Osteocyte (in vitro differentiated cells): Measurements from ENCODE around the gene CRADD. TPM values are rescaled to one million over a fixed set of nuclear protein-coding genes. Genes with fewer than 3 reads are reported as not detected.

Source experiments
- DNase-seq: peaks from one replicate; pipeline ENCODE4 v3.0.0; 2021; ENCODE audit warnings: mixed read lengths; ENCODE audit not compliant: unreplicated experiment; ENCODE audit errors: extremely low spot score
- H3K27ac Mint-ChIP-seq: one replicate; pipeline ENCODE4 v1.8.0; 2021; ENCODE audit warnings: mild to moderate bottlenecking, mixed read lengths; ENCODE audit not compliant: unreplicated experiment
- H3K27me3 Mint-ChIP-seq: one replicate; pipeline ENCODE4 v1.8.0; 2021; ENCODE audit warnings: mixed read lengths; ENCODE audit not compliant: unreplicated experiment
- H3K36me3 Mint-ChIP-seq: one replicate; pipeline ENCODE4 v1.8.0; 2021; ENCODE audit warnings: mixed read lengths; ENCODE audit not compliant: unreplicated experiment
- H3K4me1 Mint-ChIP-seq: one replicate; pipeline ENCODE4 v1.8.0; 2021; ENCODE audit warnings: mixed read lengths; ENCODE audit not compliant: unreplicated experiment
- H3K4me3 Mint-ChIP-seq: one replicate; pipeline ENCODE4 v1.8.0; 2021; ENCODE audit warnings: mild to moderate bottlenecking, moderate library complexity, mixed read lengths; ENCODE audit not compliant: unreplicated experiment
- H3K9me3 Mint-ChIP-seq: one replicate; pipeline ENCODE4 v1.8.0; 2021; ENCODE audit warnings: mixed read lengths; ENCODE audit not compliant: unreplicated experiment
- total RNA-seq: library from RNA; stranded (reverse); gene quantifications from 2 replicates; pipeline ENCODE4 v1.2.1, GENCODE V29; 2021
- TF ChIP-seq, protein P1 (sequence below): fragments of 200-600 bp; sonication (generic); IDR thresholded peaks from 2 replicates; pipeline ENCODE4 v1.5.0; 2021; ENCODE audit warnings: antibody characterized with exemption, mild to moderate bottlenecking, moderate library complexity

Gene CRADD
- total RNA-seq, 1 donor from 2014 or later = 13.8 TPM

DNA sequence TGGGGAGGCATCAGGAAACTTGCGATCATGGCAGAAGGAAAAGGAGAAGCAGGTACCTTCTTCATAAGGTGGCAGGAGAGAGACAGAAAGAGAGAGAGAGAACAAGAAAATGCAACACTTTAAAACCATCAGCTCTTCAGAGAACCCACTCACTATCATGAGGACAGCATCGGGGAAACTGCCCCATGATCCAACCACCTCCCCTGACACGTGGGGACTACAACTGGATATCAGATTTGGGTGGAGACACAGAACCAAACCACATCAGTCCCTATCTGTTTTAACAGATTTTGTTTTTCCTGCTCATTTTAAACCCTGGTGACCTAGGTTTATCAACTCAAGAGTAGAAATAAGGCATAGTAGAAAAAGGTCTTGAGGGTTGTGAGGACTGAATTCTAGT lies 261.1 kb downstream of the CRADD start:
- TF ChIP-seq, protein P1, sequence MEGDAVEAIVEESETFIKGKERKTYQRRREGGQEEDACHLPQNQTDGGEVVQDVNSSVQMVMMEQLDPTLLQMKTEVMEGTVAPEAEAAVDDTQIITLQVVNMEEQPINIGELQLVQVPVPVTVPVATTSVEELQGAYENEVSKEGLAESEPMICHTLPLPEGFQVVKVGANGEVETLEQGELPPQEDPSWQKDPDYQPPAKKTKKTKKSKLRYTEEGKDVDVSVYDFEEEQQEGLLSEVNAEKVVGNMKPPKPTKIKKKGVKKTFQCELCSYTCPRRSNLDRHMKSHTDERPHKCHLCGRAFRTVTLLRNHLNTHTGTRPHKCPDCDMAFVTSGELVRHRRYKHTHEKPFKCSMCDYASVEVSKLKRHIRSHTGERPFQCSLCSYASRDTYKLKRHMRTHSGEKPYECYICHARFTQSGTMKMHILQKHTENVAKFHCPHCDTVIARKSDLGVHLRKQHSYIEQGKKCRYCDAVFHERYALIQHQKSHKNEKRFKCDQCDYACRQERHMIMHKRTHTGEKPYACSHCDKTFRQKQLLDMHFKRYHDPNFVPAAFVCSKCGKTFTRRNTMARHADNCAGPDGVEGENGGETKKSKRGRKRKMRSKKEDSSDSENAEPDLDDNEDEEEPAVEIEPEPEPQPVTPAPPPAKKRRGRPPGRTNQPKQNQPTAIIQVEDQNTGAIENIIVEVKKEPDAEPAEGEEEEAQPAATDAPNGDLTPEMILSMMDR = no peak
- Mint-ChIP-seq H3K4me1 (peaks cover 17% of the 10 kb centered on the region), H3K27me3 (no peaks in the 10 kb centered on the region)

DNA sequence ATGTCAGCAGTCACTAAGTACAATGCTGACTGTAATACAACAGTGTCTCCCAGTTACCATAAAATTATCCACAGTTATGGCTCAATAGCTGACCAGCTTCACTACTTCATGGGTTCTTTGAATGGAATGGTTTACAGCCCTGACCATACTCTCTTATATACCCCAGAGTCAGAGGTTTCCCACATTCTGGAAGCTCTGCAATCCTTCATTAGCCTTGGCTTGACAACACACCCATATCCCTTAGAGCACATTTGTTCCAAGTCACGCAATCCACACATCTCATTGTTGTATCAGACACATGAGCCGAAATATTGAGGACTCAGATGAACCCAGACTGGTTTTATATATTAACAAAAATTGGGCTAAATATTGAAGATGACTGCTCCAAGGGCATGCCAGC lies 261.8 kb downstream of the CRADD start:
- Mint-ChIP-seq H3K27me3 (no peaks in the 10 kb centered on the region), H3K4me1 (peaks cover 15% of the 10 kb centered on the region), H3K27ac (no peak overlapping the region), H3K4me3 (no peak overlapping the region), H3K9me3 (peaks cover 15% of the 10 kb centered on the region), H3K36me3 (peaks cover 6% of the 10 kb centered on the region)
- DNase-seq = no peak
- TF ChIP-seq, protein P1 = no peak

More for the DNA sequence above, 261.1 kb downstream of the CRADD start:
- no peak for DNase-seq
- peaks cover 7% of the 10 kb centered on the region for H3K36me3 Mint-ChIP-seq
- H3K9me3 Mint-ChIP-seq = peaks cover 17% of the 10 kb centered on the region
- no peak overlapping the region for H3K27ac Mint-ChIP-seq
- H3K4me3 Mint-ChIP-seq = no peak overlapping the region

DNA sequence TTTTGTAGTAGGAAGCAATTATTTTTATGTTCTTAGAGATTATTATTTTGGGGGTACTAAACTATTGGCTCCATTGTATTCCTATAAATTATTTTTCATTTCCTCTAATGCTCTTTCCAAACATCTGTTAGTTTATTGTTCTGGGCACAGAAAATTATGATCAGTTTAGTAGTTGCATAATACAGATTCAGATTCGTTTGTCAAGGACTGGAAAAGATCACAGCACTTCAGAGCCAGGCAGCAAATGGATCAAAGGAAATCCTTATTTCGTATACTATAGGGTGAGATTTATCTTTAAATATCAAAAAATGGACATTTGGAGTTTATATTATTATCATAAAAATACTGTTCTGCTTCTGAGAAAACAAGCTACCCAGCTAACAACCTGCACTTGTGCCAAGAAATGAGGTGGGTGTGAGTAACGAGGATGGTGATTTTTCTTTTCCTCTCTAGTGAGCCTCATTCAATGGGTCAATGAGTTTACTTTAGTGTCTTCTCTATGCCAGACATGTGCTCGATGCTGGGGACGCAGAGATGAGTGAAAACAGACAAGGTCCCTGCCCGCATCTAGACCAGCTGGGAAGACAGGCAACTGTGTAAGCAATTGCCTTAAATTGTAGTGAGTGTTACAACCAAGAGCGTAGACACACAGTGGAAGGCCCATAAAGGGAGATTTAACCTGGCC lies 262.6 kb downstream of the CRADD start:
- H3K4me1 Mint-ChIP-seq = peaks cover 12% of the 10 kb centered on the region
- no peaks in the 10 kb centered on the region for H3K27me3 Mint-ChIP-seq
- H3K4me3 Mint-ChIP-seq = no peak overlapping the region
- TF ChIP-seq, protein P1 = no peak
- H3K9me3 Mint-ChIP-seq = peaks cover 11% of the 10 kb centered on the region
- H3K27ac Mint-ChIP-seq = no peak overlapping the region
- no peak for DNase-seq
- H3K36me3 Mint-ChIP-seq = peaks cover 5% of the 10 kb centered on the region

DNA sequence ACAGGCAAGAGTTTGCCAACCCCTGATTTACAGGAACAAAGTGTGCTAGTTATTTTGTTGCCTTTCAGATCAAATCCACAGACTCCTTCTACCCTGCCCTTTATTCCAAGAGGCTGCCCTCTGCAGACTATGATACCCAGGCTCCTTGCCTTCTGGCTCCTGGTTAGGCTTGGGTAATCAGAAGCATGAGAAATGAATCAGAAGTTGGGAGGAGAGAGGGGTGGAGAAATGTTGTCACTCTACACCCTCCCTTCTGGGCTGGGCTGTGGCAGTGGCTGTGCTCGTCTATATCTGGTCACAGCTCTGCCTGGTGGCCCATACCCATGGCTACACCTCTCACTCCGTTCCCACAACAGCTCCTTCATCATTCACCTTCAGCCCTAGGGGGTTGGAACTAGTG lies 266.6 kb downstream of the CRADD start:
- TF ChIP-seq, protein P1 = no peak
- Mint-ChIP-seq H3K36me3 (peaks cover 1% of the 10 kb centered on the region), H3K27ac (no peak overlapping the region), H3K27me3 (no peaks in the 10 kb centered on the region), H3K4me1 (peaks cover 22% of the 10 kb centered on the region), H3K4me3 (no peak overlapping the region), H3K9me3 (no peaks in the 10 kb centered on the region)
- no peak for DNase-seq

DNA sequence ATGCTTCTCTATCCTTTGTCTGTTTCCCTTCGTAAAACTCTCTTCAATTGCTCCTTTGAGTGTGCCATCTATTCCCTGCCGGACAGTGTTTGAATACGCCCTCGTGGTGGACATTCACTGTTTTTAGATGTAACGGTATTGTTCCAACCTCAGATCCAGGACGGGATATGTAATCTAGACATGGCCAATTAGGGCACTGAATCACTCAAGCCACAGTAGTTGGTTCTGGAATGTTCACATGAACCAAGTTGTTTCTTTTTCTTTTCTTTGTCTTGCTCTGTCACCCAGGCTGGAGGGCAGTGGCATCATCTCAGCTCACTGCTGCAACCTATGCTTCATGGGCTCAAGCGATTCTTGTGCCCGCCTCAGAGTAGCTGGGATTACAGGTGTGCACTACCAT lies 267.0 kb downstream of the CRADD start:
- peaks cover 26% of the 10 kb centered on the region for H3K4me1 Mint-ChIP-seq
- TF ChIP-seq, protein P1 = no peak
- no peak overlapping the region for H3K27ac Mint-ChIP-seq
- no peak overlapping the region for H3K4me3 Mint-ChIP-seq
- no peak for DNase-seq
- peaks cover 1% of the 10 kb centered on the region for H3K36me3 Mint-ChIP-seq
- H3K27me3 Mint-ChIP-seq = no peaks in the 10 kb centered on the region
- H3K9me3 Mint-ChIP-seq = no peaks in the 10 kb centered on the region

Other genes with a start within 250 kb of the CRADD start
- 68.3 and 70.6 TPM in 2 replicates for gene UBE2N, start 235.4 kb upstream of the CRADD start, total RNA-seq
- 52.2 and 55.8 TPM in 2 replicates for gene MRPL42, start 209.9 kb upstream of the CRADD start, total RNA-seq
- gene SOCS2, start 104.7 kb upstream of the CRADD start, total RNA-seq = 28.1 and 31.1 TPM in 2 replicates